Urinary bladder (tissue), 4 donors: ENCODE results near the gene DYNLT3. TPM values are rescaled to one million over a fixed set of nuclear protein-coding genes. Genes with fewer than 3 reads are reported as not detected.

Experiments used
- DNase-seq: peaks from one replicate; pipeline ENCODE4 v3.0.0-alpha.2; 2015; ENCODE audit errors: extremely low spot score
- H3K27ac ChIP-seq: one replicate; pipeline ENCODE4 v1.5.1; 2013; ENCODE audit warnings: low read depth, mild to moderate bottlenecking, moderate library complexity
- H3K36me3 ChIP-seq: one replicate; pipeline ENCODE4 v1.6.1; 2013; ENCODE audit warnings: mild to moderate bottlenecking, moderate library complexity; ENCODE audit not compliant: insufficient read depth
- H3K4me1 ChIP-seq: one replicate; pipeline ENCODE4 v1.6.1; 2013; ENCODE audit warnings: mild to moderate bottlenecking, moderate library complexity; ENCODE audit not compliant: insufficient read depth
- H3K4me3 ChIP-seq: one replicate; pipeline ENCODE4 v1.5.1; 2013; ENCODE audit warnings: low read depth, low read length
- WGBS: extraction: QIAGEN DNeasy Blood & Tissue Kit; methylation state at CpG from one replicate; pipeline ENCODE4 v1.1.7; 2013; 5-methylcytosine and 5-hydroxymethylcytosine counted together
- polyA plus RNA-seq: library from polyadenylated mRNA; stranded (reverse); fragments of 200-250 nt; gene quantifications from one replicate; pipeline ENCODE4 v1.2.3, GENCODE V29; 2013
- small RNA-seq: library from RNA; depleted of rRNA; stranded (forward); fragments of <200 nt; gene quantifications from one replicate; pipeline ENCODE3, GENCODE V24; 2014
- total RNA-seq: library from RNA; depleted of rRNA; stranded (reverse); fragments of >200 nt; gene quantifications from one replicate; pipeline ENCODE4 v1.2.3, GENCODE V29; 2014
- donor health status: healthy with polysubstance abuse.
- donor health status: healthy.

The DYNLT3 gene
- total and polyA plus RNA-seq, 2 donors = 39.7 to 50.8 TPM

DNA sequence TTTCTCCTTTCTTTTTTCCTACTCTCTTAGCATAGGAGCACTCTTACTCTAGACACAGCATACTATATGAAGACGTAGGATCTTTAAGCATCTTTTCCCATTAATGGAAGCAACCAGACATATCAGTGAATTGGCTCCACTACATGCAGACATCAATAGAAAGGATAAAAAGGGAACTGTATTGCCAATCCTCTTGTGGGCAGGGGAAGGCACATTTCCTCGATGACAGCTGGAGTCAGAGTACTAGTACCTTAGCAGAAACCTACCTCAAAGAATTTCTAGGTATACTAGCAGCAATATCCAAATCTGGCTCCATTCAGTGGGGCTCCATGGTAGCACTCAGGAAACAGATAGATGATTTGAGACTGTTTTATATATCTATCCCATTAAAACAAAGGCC lies 47.4 kb downstream of the DYNLT3 start:
- Histone ChIP-seq H3K36me3 (no peaks in the 10 kb centered on the region), H3K4me3 (no peak overlapping the region), H3K4me1 (no peaks in the 10 kb centered on the region), H3K27ac (no peak overlapping the region)
- WGBS = 91% methylated on average over 2 of the region's 2 CpGs
- no peak for DNase-seq

DNA sequence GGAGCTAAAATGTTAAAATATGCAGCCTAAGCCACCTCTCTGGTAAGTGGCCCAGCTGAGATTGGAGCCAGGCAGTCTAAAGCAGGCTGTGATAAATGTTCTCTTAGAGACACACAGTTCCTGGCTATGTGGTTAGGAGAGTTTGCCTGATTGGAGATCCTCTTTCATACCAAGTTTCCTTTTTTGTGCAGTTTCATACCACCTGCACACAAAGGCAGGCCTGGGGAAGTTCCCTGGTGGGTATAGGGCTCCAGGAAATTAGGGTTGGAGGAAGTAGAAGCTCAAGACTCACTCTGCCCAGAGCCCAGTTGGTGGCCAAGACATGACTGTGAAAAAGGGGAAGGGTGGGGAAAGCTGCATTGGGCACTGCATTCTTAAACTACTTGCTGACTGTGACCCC lies 50.6 kb downstream of the DYNLT3 start:
- no peak for DNase-seq
- no peak overlapping the region for H3K27ac ChIP-seq
- no peak overlapping the region for H3K4me3 ChIP-seq
- no peaks in the 10 kb centered on the region for H3K36me3 ChIP-seq
- no peaks in the 10 kb centered on the region for H3K4me1 ChIP-seq

DNA sequence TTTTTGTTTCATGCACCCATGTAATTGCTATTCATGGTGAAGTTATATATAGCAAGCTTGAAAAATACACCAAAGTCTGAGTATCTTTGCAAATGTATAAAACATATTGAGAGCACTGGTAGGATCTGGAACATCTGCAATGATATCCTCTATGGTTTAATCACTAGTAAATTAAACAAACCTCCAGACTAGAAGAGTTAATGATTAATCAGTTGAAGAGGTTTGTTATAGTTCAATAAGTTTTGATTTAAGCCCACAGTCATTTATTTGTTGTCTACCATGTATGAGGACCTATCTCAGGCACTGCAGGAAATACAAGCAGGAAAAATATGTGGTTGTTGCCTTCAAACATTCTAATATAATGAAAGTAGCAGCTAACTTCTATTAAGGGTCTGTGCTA lies 51.1 kb downstream of the DYNLT3 start:
- Histone ChIP-seq H3K27ac (no peak overlapping the region), H3K4me3 (no peak overlapping the region), H3K4me1 (no peaks in the 10 kb centered on the region), H3K36me3 (no peaks in the 10 kb centered on the region)
- DNase-seq = no peak

Small RNAs within 50 kb of the gene (small RNA-seq; reads per million reads assigned to genes)
- not detected for gene RNU6-49P

Other genes with a start within 250 kb of the DYNLT3 start
- gene XK, start 161.8 kb downstream of the DYNLT3 start, total RNA-seq = 4.2 TPM
- 2.1 TPM for gene XK, start 161.8 kb downstream of the DYNLT3 start, polyA plus RNA-seq
- gene CYBB, start 67.5 kb downstream of the DYNLT3 start, total RNA-seq = 62.0 TPM
- gene CYBB, start 67.5 kb downstream of the DYNLT3 start, polyA plus RNA-seq = 14.6 TPM
- 4.4 TPM for gene SYTL5, start 159.0 kb upstream of the DYNLT3 start, total RNA-seq
- gene SYTL5, start 159.0 kb upstream of the DYNLT3 start, polyA plus RNA-seq = 0.22 TPM